Spleen (tissue), 7 donors: ENCODE data around the gene DTX4.

Experiments used
- POLR2A ChIP-seq, 3 donors: fragments of 450-650 bp; IDR thresholded peaks; one replicate each; pipeline ENCODE4 v1.5.1; 2017; ENCODE audit warnings: antibody characterized with exemption in 3 of 3, mild to moderate bottlenecking in 1 of 3
- TF ChIP-seq, protein P1 (sequence below), 11 experiments: fragments of 200-600 bp in 7 of 11; fragments of 450-650 bp in 4 of 11; sonication (generic) in 4 of 11; IDR thresholded peaks in 8 of 11; conservative IDR thresholded peaks in 3 of 11; 1 replicate in 7 of 11; 2 replicates in 4 of 11; pipeline versions ENCODE4 v1.4.0 to v1.8.0; 2016 to 2021; ENCODE audit warnings: antibody characterized with exemption in 11 of 11, inconsistent platforms in 4 of 11, mild to moderate bottlenecking in 1 of 11
- donor health status: DM: no; HTN: no; CAD: no; lungs with moderate emphysema.
- donor health status: DM: no; HTN: no; CAD: no.
- donor health status: DM: no; HTN: no; CAD: no.

DNA sequence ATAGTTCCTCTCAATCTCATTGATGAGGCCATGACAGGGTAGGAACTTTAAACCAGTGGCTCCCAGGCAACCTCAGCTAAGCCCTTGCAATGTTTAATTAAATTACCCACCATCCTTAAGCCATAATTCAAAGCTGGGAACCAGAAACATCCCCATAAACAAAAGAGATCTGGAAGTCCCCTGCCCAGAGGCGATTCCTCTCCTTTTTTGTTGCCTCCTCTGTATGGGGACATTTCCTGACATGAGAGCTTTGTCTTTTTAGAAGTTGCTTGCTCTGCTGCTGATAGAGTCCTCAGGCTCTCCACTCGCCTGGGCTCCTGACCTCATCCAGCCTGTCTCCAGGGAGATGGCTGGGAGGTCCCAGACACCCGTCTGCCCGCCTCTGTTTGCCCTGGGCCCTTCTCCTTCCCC is 3.2 kb downstream of the DTX4 start:
- TF ChIP-seq, protein P1, sequence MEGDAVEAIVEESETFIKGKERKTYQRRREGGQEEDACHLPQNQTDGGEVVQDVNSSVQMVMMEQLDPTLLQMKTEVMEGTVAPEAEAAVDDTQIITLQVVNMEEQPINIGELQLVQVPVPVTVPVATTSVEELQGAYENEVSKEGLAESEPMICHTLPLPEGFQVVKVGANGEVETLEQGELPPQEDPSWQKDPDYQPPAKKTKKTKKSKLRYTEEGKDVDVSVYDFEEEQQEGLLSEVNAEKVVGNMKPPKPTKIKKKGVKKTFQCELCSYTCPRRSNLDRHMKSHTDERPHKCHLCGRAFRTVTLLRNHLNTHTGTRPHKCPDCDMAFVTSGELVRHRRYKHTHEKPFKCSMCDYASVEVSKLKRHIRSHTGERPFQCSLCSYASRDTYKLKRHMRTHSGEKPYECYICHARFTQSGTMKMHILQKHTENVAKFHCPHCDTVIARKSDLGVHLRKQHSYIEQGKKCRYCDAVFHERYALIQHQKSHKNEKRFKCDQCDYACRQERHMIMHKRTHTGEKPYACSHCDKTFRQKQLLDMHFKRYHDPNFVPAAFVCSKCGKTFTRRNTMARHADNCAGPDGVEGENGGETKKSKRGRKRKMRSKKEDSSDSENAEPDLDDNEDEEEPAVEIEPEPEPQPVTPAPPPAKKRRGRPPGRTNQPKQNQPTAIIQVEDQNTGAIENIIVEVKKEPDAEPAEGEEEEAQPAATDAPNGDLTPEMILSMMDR (IDR thresholded peaks at IDR 0.05 in 8 of 11, conservative IDR thresholded peaks at IDR 0.05 in 3 of 11) = no peak
- TF ChIP-seq POLR2A (IDR thresholded peaks at IDR 0.05) = no peak
